NK-92 (cell line): ENCODE results near the gene PRKD1.
"Not testable (repeated sequence)": the region's sequence is repeated elsewhere in the genome, so short reads cannot be mapped to it uniquely, and the experiment has no call there.

Experiments used
- DNase-seq: peaks from one replicate; lab custom pipeline; 2025; ENCODE audit not compliant: unreplicated experiment; lab: John Stamatoyannopoulos, UW

Gene PRKD1

GRCh38 chr14:29840369-29840892, 87.2 kb downstream of the PRKD1 start:
- DNase-seq = not testable (repeated sequence)

- DNase-seq = not testable (repeated sequence)
These were observed 88.0 kb downstream of the PRKD1 start for GRCh38 chr14:29839691-29840090.

GRCh38 chr14:29838752-29839151, 88.9 kb downstream of the PRKD1 start:
- DNase-seq = no peak

GRCh38 chr14:29836395-29836794, 91.3 kb downstream of the PRKD1 start:
- DNase-seq = no peak

GRCh38 chr14:29832042-29832441, 95.6 kb downstream of the PRKD1 start:
- DNase-seq = no peak

GRCh38 chr14:29829851-29830250, 97.8 kb downstream of the PRKD1 start:
- no peak for DNase-seq

GRCh38 chr14:29823816-29824215, 103.8 kb downstream of the PRKD1 start:
- DNase-seq = no peak

GRCh38 chr14:29822430-29822709, 105.3 kb downstream of the PRKD1 start:
- DNase-seq = no peak

GRCh38 chr14:29821661-29822429, 105.8 kb downstream of the PRKD1 start:
- no peak for DNase-seq

GRCh38 chr14:29821242-29821641, 106.4 kb downstream of the PRKD1 start:
- DNase-seq = no peak

GRCh38 chr14:29820785-29821184, 106.9 kb downstream of the PRKD1 start:
- no peak for DNase-seq

GRCh38 chr14:29817767-29818405, 109.8 kb downstream of the PRKD1 start:
- DNase-seq = no peak

GRCh38 chr14:29815016-29815674, 112.5 kb downstream of the PRKD1 start:
- no peak for DNase-seq

- no peak for DNase-seq
These were observed 113.3 kb downstream of the PRKD1 start for GRCh38 chr14:29814156-29815015.

- no peak for DNase-seq
These were observed 117.0 kb downstream of the PRKD1 start for GRCh38 chr14:29810682-29811081.

GRCh38 chr14:29810064-29810463, 117.6 kb downstream of the PRKD1 start:
- DNase-seq = no peak

GRCh38 chr14:29806124-29806517, 121.5 kb downstream of the PRKD1 start:
- no peak for DNase-seq

- no peak for DNase-seq
These were observed 122.1 kb downstream of the PRKD1 start for GRCh38 chr14:29805415-29806123.

GRCh38 chr14:29804481-29805266, 123.0 kb downstream of the PRKD1 start:
- no peak for DNase-seq

GRCh38 chr14:29803045-29803444, 124.6 kb downstream of the PRKD1 start:
- DNase-seq = no peak
